SK-N-SH (cell line): ENCODE data around the gene ATP8A2.

ENCODE experiments used
- CTCF ChIP-seq: fragments of 200-600 bp; sonication (generic); IDR thresholded peaks from 2 replicates; pipeline ENCODE4 v1.6.1; 2017; ENCODE audit warnings: antibody characterized with exemption, mild to moderate bottlenecking, moderate library complexity
- EP300 ChIP-seq, 2 experiments: IDR thresholded peaks; 2 replicates each; pipeline versions ENCODE4 v1.4.0 to v1.6.1; 2012; ENCODE audit warnings: borderline replicate concordance in 1 of 2, low read depth in 1 of 2, low read length in 1 of 2
- FOSL2 ChIP-seq: IDR thresholded peaks from 2 replicates; pipeline ENCODE4 v1.4.0; 2012; ENCODE audit warnings: low read depth, mild to moderate bottlenecking, moderate library complexity, borderline replicate concordance
- FOXM1 ChIP-seq: IDR thresholded peaks from 2 replicates; pipeline ENCODE4 v1.4.0; 2012; ENCODE audit warnings: low read depth, mild to moderate bottlenecking
- JUND ChIP-seq: IDR thresholded peaks from 2 replicates; pipeline ENCODE4 v1.4.0; 2012
- MAX ChIP-seq: IDR thresholded peaks from 2 replicates; pipeline ENCODE4 v1.4.0; 2012; ENCODE audit warnings: low read depth
- NFIC ChIP-seq: IDR thresholded peaks from 2 replicates; pipeline ENCODE4 v1.4.0; 2012; ENCODE audit warnings: borderline replicate concordance
- PBX3 ChIP-seq: IDR thresholded peaks from 2 replicates; pipeline ENCODE4; 2012
- POLR2AphosphoS5 ChIP-seq: IDR thresholded peaks from 2 replicates; pipeline ENCODE4 v1.6.1; 2012; ENCODE audit warnings: low read depth, low read length
- RAD21 ChIP-seq: IDR thresholded peaks from 2 replicates; pipeline ENCODE4 v1.6.1; 2012; ENCODE audit warnings: mild to moderate bottlenecking, low read length
- RFX5 ChIP-seq: IDR thresholded peaks from 2 replicates; pipeline ENCODE4 v1.6.1; 2012; ENCODE audit warnings: mild to moderate bottlenecking, improper control_type of control experiment, low read length
- SMC3 ChIP-seq: IDR thresholded peaks from 2 replicates; pipeline ENCODE4 v1.6.1; 2012; ENCODE audit warnings: low read depth, low read length, improper control_type of control experiment

- TF ChIP-seq POLR2AphosphoS5 (no peak), SMC3 (no peak), FOXM1 (no peak), JUND (no peak), CTCF (no peak), PBX3 (no peak), MAX (no peak), RFX5 (no peak), EP300 (IDR thresholded peaks at IDR 0.05; ENCODE audit: borderline replicate concordance in 1 of 2, low read depth in 1 of 2, low read length in 1 of 2) (no peak), FOSL2 (no peak), NFIC (no peak), RAD21 (no peak)
These were observed 499.8 kb downstream of the ATP8A2 start for GRCh38 chr13:25871389-25872125.
